GM18951 (cell line): ENCODE results near the gene DHX35.

Source experiments
- POLR2A ChIP-seq: IDR thresholded peaks from 4 replicates; pipeline ENCODE4 v1.6.1; 2011; ENCODE audit warnings: mild to moderate bottlenecking; ENCODE audit not compliant: insufficient read length, insufficient read depth; ENCODE audit errors: extremely low read depth
- in situ Hi-C: fragments of 300-500 bp; cut with MboI; formaldehyde crosslinking; loops from one replicate; pipeline ENCODE4 v1.12.0; 2022; ENCODE audit warnings: low sequenced_read_pairs, mixed read lengths, inconsistent platforms; ENCODE audit not compliant: unreplicated experiment

The DHX35 gene

DNA sequence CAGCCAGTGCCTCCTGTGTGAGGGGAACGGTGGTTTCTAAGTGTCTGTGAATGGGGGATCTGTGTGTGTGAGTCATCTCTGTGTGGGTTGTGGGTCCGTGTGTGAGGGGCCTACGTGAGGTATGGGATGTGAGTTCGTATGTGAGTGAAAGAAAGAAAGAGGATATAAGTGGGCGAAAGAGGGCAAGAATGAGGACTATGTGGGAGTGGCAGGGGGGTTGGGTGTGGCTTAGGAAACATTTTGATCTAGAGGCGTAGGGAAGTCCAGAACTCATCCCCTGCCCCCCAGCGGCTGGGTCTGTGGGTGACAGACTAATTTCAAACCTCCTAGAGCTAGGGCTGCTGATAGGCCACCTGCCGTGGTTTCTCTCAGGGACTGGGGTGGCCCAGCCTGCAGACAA, 35.5 kb downstream of the DHX35 start:
- in situ Hi-C loops, result no loop called here
- TF ChIP-seq POLR2A, result no peak

DNA sequence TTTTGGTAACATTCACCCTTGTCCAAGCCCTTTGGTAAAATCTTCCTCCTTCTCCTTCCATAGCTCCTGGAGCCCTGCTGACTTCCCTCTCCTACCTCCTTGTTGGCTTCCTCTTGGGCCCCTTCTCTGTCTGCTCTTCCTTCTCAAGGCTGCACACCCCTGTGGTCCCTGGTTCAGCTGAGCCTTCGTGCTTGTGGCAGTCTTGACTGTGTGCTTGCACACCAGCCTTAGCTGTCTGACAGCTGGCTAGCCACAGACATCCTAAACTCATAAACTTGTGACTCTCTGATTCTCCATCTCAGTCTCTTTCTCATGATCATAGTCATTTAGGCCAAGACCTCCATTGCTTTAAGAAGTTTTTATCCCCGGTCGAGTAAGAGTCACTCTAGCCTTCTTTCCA, 37.1 kb downstream of the DHX35 start:
- TF ChIP-seq POLR2A, result no peak
- in situ Hi-C loops, result no loop called here

DNA sequence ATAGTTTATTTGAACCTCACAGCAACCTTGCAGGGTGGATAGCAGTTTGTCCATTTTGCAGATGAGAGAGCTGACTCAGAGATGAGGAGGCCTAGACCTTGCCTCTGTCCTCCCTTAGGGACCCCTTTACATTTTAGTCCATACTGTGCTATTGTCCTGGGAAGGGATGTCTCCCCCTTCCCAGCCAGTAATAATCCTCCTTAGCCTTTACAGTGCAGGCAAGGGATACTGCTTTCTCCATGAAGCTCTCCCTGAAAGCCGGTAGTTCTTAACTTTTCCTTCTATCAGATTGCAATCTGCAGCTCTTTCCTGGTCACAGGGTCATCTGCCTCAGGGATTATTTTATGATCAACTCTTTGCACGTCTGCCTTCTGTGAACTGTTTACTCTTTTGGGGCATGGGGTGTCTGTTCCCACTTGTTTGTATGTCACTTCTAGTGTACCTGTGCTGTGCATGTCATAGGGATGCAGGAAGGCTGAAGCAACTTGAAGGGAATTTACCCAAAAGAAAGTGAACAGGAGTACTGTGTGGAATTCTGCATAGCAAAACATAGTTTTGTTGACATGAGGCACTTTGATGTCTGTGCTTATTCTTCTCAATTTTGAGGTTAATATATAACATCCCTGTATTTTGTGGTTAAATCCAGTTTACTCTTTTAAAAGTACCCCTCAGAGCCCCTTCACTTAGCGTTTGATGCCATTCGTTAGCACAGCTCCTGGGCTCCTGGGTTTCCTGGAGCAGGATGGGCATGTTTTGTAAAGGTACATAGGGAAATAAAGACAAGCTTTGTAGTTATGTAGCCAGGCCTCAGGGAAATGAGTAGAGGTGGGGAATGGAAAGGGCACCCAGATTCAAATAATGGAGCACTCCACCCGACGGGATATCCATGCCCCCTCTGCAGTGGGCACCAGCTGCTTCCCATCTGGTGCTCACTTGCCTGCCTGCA, 38.1 kb downstream of the DHX35 start:
- in situ Hi-C loops, result no loop called here
- no peak for TF ChIP-seq POLR2A

DNA sequence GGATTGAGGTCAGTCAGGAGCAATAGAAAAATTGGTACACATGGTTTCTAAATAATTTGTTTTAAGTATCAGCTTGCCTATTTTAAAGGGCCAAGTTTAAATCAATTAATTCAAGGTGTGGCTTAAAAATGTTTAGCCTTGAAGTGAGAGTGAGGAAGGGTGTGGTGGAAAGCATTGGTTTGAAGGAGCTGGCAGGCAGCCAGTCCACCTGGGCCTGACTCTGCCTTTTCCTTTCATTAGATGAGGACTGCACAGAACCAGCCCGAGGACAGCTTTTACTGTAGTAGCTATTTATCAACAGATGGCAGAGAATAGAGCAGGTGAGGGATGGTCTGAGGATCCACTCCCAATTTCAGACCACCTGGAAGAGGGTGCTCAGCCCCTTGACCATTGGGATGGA, 42.4 kb downstream of the DHX35 start:
- no peak for TF ChIP-seq POLR2A
- in situ Hi-C loops, result no loop called here

DNA sequence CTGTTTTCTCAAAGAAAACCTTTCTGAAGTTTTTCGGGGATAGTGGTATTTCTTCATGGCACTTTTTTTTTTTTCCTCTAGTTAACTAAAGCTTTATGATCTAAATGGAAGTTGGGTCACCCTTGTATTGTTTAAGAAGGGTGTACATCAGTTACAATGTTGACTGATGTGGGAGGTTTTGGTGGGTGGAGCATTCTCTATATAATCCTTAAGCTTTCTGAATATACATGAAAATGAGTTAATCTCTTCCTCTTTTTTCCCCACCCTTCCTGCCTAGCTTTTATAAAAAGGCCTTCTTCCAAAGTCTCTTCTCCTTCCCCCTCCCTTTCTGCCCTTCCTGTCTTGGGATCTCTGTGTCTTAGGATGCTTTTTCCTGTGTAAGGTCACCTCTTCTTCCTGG, 47.2 kb downstream of the DHX35 start:
- TF ChIP-seq POLR2A, result no peak
- in situ Hi-C loops, result no loop called here

DNA sequence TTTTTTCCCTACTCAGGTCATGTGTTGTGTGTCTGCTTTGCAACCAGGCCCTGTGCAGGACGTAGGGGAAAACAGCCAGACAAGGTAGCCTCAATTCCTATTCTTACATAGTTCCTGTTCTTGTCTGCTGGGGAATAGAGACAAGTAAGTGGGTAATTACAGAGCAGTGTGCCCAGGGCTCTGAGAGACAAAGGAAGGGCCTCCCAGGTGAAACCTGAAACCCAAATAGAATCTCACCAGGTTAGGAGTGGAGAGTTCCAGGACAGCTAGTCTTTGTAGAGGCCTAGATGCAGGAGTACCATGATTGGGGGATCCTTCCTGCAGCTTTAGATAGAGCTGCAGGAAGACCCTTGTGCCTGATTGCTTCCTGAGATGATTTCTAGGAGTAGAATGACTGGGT, 48.4 kb downstream of the DHX35 start:
- in situ Hi-C loops, result no loop called here
- no peak for TF ChIP-seq POLR2A

DNA sequence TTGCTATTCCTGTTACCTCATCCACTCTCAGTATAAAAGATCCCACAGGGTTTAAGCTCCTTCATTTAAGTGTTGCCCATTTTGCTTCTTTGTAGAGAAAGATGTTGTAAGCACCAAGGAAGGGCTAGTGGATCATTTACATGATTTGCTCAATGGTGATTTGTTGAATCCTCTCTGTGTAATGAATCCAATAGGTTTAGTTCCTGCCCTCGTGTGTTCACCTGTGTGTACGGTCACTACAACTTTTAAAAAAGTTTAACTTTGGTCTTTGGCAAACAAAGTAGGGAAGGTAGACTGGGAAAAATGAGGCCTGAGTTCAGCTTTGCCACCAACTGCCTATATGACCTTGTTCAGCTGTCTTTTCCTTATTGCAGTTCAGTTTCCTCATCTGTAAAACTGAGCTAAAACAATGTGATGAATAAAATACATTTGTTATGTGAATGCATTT, 51.5 kb downstream of the DHX35 start:
- in situ Hi-C loops, result no loop called here
- no peak for TF ChIP-seq POLR2A

DNA sequence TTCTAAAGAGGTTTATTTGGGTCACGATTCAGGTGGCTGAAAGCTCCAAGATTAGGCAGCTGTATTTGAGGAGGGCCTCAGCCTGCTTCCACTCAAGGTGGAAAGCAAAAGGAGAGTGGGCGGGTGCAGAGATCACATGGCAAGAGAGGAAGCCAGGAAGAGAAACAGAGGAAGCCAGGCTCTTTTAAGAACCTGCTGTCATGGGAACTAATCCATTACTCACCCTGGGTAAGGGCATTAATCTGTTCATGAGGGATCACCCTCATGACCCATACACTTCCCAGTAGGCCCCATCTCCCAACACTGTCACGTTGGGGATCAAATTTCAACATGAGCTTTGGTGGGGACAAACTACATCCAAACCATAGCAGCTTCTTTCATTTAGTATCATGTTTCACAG, 53.9 kb downstream of the DHX35 start:
- TF ChIP-seq POLR2A, result no peak
- in situ Hi-C loops, result no loop called here

DNA sequence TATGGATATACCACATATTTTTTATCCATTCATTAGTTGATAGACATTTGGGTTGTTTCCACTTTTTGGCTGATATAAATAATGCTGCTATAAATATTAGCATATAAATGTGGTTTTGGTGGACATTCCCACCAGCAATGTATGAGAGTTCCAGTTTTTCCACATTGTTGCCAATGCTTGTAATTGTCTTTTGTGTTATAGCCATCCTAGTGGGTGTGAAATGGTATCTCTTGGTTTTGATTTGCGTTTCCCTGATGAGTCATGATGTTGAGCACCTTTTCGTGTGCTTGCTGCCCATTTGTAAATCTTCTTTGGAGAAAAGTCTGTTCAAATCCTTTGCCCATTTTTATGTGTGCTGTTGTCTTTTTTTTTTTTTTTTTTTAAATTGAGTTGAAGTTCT, 54.4 kb downstream of the DHX35 start:
- in situ Hi-C loops, result no loop called here
- TF ChIP-seq POLR2A, result no peak

DNA sequence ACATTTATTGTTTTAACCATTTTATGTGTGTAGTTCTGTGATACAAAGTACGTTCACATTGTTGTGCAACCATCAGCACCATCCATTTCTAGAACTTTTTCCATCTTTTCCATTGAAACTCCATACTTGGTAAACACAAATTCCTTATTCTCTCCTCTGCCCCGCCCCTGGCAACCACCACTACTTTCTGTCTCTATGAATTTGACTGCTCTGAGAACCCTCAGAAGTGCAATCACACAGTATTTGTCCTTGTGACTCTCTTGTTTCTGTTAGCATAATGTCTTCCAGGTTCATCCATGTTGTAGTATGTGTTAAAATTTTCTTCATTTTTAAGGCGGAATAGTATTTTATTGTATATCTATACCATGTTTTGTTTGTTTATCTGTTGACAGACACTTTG, 56.9 kb downstream of the DHX35 start:
- in situ Hi-C loops, result no loop called here
- TF ChIP-seq POLR2A, result no peak

DNA sequence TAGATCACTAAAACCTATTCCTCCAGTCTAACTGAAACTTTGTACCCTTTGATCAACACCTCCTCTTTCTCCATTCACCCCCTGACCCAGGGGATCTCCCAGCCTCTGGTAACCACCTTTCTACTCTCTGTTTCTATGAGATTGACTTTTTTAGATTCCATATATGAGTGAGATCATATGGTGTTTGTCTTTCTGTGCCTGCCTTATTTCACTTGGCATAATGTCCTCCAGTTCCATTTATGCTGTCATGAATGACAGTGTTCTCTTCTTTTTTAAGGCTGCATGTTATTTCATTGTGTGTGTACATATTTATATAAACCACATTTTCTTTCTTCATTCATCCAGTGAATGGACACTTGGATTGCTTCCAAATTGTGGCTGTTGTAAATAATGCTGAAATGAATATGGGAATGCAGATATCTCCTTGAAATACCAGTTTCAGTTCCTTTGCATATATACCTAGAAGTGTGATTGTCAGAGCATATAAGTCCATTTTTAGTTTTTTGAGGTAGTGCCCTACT, 57.7 kb downstream of the DHX35 start:
- in situ Hi-C loops, result no loop called here

DNA sequence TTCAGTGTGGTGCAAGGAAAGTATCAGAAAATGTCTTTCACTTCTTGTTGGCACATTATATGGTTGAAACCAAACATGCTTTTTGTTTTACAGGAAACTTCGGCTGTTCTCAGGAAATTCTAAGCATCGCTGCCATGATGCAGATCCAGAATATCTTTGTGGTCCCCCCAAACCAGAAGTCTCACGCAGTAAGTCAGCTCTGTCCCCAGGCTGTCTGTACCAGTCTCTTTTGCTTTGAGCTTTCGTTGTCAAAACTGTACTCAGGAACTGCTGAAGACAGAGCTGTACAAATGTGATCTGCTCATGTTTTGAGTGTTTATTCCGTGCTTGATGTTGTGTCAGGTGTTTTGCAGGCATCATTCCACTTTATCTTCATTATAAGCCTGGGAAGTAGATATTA, 59.6 kb downstream of the DHX35 start:
- no peak for TF ChIP-seq POLR2A

More for the DNA sequence above, 57.7 kb downstream of the DHX35 start:
- TF ChIP-seq POLR2A, result no peak

DNA sequence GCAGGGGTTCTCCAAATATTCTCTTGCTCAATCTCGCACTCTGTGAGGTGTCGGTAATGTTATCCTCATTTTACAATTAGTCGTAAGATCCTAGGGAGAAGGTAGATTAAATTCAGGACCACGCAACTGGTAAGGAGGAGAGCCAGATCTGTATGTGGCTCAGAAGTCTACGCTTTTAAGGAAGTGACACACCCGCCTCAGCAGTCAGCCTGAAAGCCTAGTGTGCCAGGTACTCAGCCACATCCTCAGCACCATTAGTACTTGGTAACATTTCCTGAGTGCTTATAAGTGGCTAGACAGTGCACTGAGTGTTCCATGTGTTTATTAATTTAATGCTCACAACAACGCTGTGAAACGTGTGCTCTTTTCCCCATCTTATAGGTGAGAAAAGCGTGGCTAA, 63.7 kb downstream of the DHX35 start:
- in situ Hi-C loops, result no loop called here
- TF ChIP-seq POLR2A, result no peak

More for the DNA sequence above, 59.6 kb downstream of the DHX35 start:
- in situ Hi-C loops, result no loop called here

DNA sequence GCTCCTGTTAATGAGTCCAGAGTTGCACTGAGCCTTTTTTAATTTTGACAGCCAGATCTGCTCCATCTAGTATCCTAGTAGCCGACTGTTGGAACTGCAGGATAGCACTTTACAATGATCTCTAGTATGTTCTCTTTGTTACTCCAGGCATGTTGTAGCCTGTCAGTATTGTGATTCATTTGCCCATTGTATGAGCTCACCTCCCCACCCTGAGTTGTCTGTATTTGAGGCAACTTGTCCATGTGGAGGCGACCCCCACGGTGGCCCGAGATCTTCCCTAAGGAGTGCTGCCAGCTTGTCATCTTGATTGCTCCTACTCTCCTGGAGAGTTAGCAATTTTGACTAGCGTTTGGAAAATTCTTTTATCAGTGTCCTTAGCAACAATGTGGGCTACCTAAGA, 67.2 kb downstream of the DHX35 start:
- TF ChIP-seq POLR2A, result no peak
- in situ Hi-C loops, result no loop called here

DNA sequence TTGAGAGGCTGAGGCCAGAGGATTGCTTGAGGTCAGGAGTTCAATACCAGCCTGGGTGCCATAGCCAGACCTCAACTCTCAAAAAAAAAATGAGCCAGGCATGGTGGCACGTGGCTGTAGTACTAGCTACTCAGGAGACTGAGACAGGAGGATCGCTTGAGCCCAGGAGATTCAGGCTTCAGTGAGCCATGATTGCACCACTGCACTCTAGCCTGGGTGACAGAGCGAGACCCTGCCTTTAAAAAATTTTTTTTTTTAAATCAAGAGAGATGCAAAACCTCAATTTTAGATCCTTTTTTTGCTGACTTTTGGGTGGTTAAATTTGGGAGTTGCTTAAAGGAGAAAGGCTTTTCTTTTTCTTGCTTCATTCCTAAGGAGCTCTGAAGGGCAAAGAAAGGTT, 70.9 kb downstream of the DHX35 start:
- TF ChIP-seq POLR2A, result no peak
- in situ Hi-C loops, result no loop called here

DNA sequence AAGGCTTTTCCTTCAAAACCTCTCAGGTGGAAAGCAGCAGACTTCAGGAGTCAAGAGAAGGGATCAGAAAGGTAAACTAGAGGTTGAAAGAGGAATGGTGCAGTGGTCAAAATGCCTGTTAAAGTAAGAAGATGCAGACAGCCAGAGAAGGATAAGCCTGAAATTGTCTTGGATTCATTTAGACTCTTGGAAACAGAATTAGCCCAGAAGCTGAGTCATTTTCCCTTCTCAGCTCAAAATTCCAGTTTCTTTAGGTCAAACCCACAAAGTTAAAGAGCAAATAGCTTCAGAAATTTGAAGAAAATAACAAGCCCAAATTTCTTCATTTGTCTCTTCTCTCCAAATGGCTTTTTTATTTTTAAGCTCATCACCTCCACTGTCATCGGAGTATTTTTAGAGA, 73.9 kb downstream of the DHX35 start:
- in situ Hi-C loops, result no loop called here

More for the DNA sequence above, 73.9 kb downstream of the DHX35 start:
- no peak for TF ChIP-seq POLR2A
